Measurements from ENCODE around the gene ESYT2. TPM values are rescaled to one million over a fixed set of nuclear protein-coding genes. Genes with fewer than 3 reads are reported as not detected.
"Not testable (repeated sequence)": the region's sequence is repeated elsewhere in the genome, so short reads cannot be mapped to it uniquely, and the experiment has no call there.

The ESYT2 gene
- total RNA-seq, 1 donor from 2014 or later: 40.3 TPM

- DNase-seq (ENCODE audit: low read depth in 2 of 2): no peak
These were observed 127.1 kb downstream of the ESYT2 start for GRCh38 chr7:158702196-158702595.

GRCh38 chr7:158700008-158700407, 129.3 kb downstream of the ESYT2 start:
- DNase-seq (ENCODE audit: low read depth in 2 of 2): no peak

- DNase-seq (ENCODE audit: low read depth in 2 of 2): no peak
These were observed 130.0 kb downstream of the ESYT2 start for GRCh38 chr7:158699341-158699740.

GRCh38 chr7:158698657-158699195, 130.6 kb downstream of the ESYT2 start:
- no peak for DNase-seq (ENCODE audit: low read depth in 2 of 2)

- DNase-seq (ENCODE audit: low read depth in 2 of 2): not testable (repeated sequence)
These were observed 131.7 kb downstream of the ESYT2 start for GRCh38 chr7:158697597-158697996.

GRCh38 chr7:158695726-158696452, 133.4 kb downstream of the ESYT2 start:
- DNase-seq (ENCODE audit: low read depth in 2 of 2): peak; percentile 88 to 89

- no peak for DNase-seq (ENCODE audit: low read depth in 2 of 2)
These were observed 134.3 kb downstream of the ESYT2 start for GRCh38 chr7:158695056-158695455.

- no peak for DNase-seq (ENCODE audit: low read depth in 2 of 2)
These were observed 134.7 kb downstream of the ESYT2 start for GRCh38 chr7:158694650-158695049.

- no peak for DNase-seq (ENCODE audit: low read depth in 2 of 2)
These were observed 139.8 kb downstream of the ESYT2 start for GRCh38 chr7:158689488-158689887.

GRCh38 chr7:158687406-158687805, 141.9 kb downstream of the ESYT2 start:
- DNase-seq (ENCODE audit: low read depth in 2 of 2): no peak

- DNase-seq (ENCODE audit: low read depth in 2 of 2): no peak
These were observed 143.6 kb downstream of the ESYT2 start for GRCh38 chr7:158685693-158686092.

GRCh38 chr7:158684329-158684728, 145.0 kb downstream of the ESYT2 start:
- DNase-seq (ENCODE audit: low read depth in 2 of 2): no peak

GRCh38 chr7:158683541-158683940, 145.8 kb downstream of the ESYT2 start:
- DNase-seq (ENCODE audit: low read depth in 2 of 2): peak in 1 of 2 donors; percentile 62

- peak in 1 of 2 donors; percentile 29 for DNase-seq (ENCODE audit: low read depth in 2 of 2)
These were observed 146.9 kb downstream of the ESYT2 start for GRCh38 chr7:158682456-158682855.

Other genes starting within 250 kb of the ESYT2 start
- 2.4 and 3.4 TPM in 2 replicates for gene PTPRN2, start 241.7 kb downstream of the ESYT2 start, total RNA-seq
- 10.7 and 16.8 TPM in 2 replicates for gene NCAPG2, start 124.7 kb downstream of the ESYT2 start, total RNA-seq
- gene DYNC2I1, start 27.0 kb upstream of the ESYT2 start, total RNA-seq: 3.3 and 3.5 TPM in 2 replicates

Data from dermis microvascular lymphatic vessel endothelial cell (primary cell).